H9 (cell line): ENCODE results near the gene ACTL6B. TPM values are rescaled to one million over a fixed set of nuclear protein-coding genes. Genes with fewer than 3 reads are reported as not detected.
A peak's percentile ranks its signal among the peaks of the same experiment; 100 is the strongest.

Source experiments
- DNase-seq: peaks from one replicate; pipeline ENCODE4 v3.0.0-alpha.2; 2017
- H2AFZ ChIP-seq: one replicate; pipeline ENCODE4 v1.6.1; 2013; ENCODE audit warnings: mild to moderate bottlenecking, low read length, control low read depth, moderate library complexity
- H2AK5ac ChIP-seq: 2 replicates; pipeline ENCODE4 v1.6.1; 2013; ENCODE audit warnings: low read length, control low read depth, mixed read lengths; ENCODE audit not compliant: insufficient read length
- H2BK120ac ChIP-seq: one replicate; pipeline ENCODE4 v1.6.1; 2013; ENCODE audit warnings: low read depth, mild to moderate bottlenecking, low read length, control low read depth, inconsistent platforms; ENCODE audit not compliant: poor library complexity, severe bottlenecking
- H2BK12ac ChIP-seq: 2 replicates; pipeline ENCODE4 v1.6.1; 2013; ENCODE audit warnings: low read length, control low read depth, mixed read lengths, low read depth; ENCODE audit not compliant: insufficient read length
- H2BK15ac ChIP-seq: 2 replicates; pipeline ENCODE4 v1.6.1; 2013; ENCODE audit warnings: low read depth, low read length, control low read depth
- H2BK20ac ChIP-seq: one replicate; pipeline ENCODE4 v1.6.1; 2013; ENCODE audit warnings: low read depth, mild to moderate bottlenecking, low read length, control low read depth, inconsistent platforms; ENCODE audit not compliant: poor library complexity, severe bottlenecking
- H2BK5ac ChIP-seq: 2 replicates; pipeline ENCODE4 v1.6.1; 2013; ENCODE audit warnings: low read length, control low read depth, mixed read lengths; ENCODE audit not compliant: insufficient read length
- H3K14ac ChIP-seq: 2 replicates; pipeline ENCODE4 v1.6.1; 2013; ENCODE audit warnings: low read length, control low read depth; ENCODE audit not compliant: insufficient read depth
- H3K18ac ChIP-seq: 2 replicates; pipeline ENCODE4 v1.6.1; 2013; ENCODE audit warnings: low read depth, mild to moderate bottlenecking, mixed read lengths, low read length, control low read depth; ENCODE audit not compliant: insufficient read length
- H3K23ac ChIP-seq: 2 replicates; pipeline ENCODE4 v1.6.1; 2013; ENCODE audit warnings: low read length, control low read depth, mixed read lengths, low read depth; ENCODE audit not compliant: insufficient read length
- H3K23me2 ChIP-seq: 2 replicates; pipeline ENCODE4 v1.6.1; 2013; ENCODE audit warnings: low read depth, mild to moderate bottlenecking, mixed read lengths, low read length, control low read depth; ENCODE audit not compliant: insufficient read length, poor library complexity, severe bottlenecking
- H3K27ac ChIP-seq: 2 replicates; pipeline ENCODE4 v1.5.1; 2013; ENCODE audit warnings: low read length, control low read depth, mixed read lengths, low read depth; ENCODE audit not compliant: insufficient read length
- H3K27me3 ChIP-seq: 2 replicates; pipeline ENCODE4 v1.6.1; 2013; ENCODE audit warnings: low read length, control low read depth, inconsistent platforms; ENCODE audit not compliant: insufficient read depth
- H3K4ac ChIP-seq: 2 replicates; pipeline ENCODE4 v1.6.1; 2013; ENCODE audit warnings: low read depth, mild to moderate bottlenecking, control low read depth, inconsistent platforms, low read length, moderate library complexity
- H3K4me1 ChIP-seq: 2 replicates; pipeline ENCODE4 v1.6.1; 2013; ENCODE audit warnings: low read length, control low read depth, inconsistent platforms; ENCODE audit not compliant: insufficient read depth
- H3K4me2 ChIP-seq: 2 replicates; pipeline ENCODE4 v1.6.1; 2013; ENCODE audit warnings: low read length, control low read depth, mixed read lengths; ENCODE audit not compliant: insufficient read length, insufficient read depth
- H3K56ac ChIP-seq: 2 replicates; pipeline ENCODE4 v1.6.1; 2013; ENCODE audit warnings: low read depth, mild to moderate bottlenecking, mixed read lengths, low read length, control low read depth; ENCODE audit not compliant: insufficient read length
- H3K79me1 ChIP-seq: 2 replicates; pipeline ENCODE4 v1.6.1; 2013; ENCODE audit warnings: low read depth, mild to moderate bottlenecking, moderate library complexity, low read length, control low read depth, inconsistent platforms; ENCODE audit not compliant: insufficient read depth, poor library complexity, severe bottlenecking
- H3K79me2 ChIP-seq: 2 replicates; pipeline ENCODE4 v1.6.1; 2013; ENCODE audit warnings: low read length, control low read depth, inconsistent platforms; ENCODE audit not compliant: insufficient read depth
- H3K9ac ChIP-seq: 2 replicates; pipeline ENCODE4 v1.6.1; 2013; ENCODE audit warnings: low read length, control low read depth, mixed read lengths; ENCODE audit not compliant: insufficient read length; ENCODE audit errors: extremely low read depth
- H3K9me3 ChIP-seq: one replicate; pipeline ENCODE4 v1.6.1; 2013; ENCODE audit warnings: low read depth, low read length, inconsistent platforms; ENCODE audit not compliant: control insufficient read depth
- H3T11ph ChIP-seq: one replicate; pipeline ENCODE4 v1.6.1; 2013; ENCODE audit warnings: mild to moderate bottlenecking, low read length, control low read depth, inconsistent platforms
- H4K20me1 ChIP-seq: one replicate; pipeline ENCODE4 v1.6.1; 2013; ENCODE audit not compliant: control insufficient read depth, insufficient read length, insufficient read depth
- H4K5ac ChIP-seq: 2 replicates; pipeline ENCODE4 v1.6.1; 2013; ENCODE audit warnings: low read depth, mild to moderate bottlenecking, mixed read lengths, low read length, control low read depth; ENCODE audit not compliant: insufficient read length
- H4K8ac ChIP-seq: replicated peaks from 2 replicates; pipeline ENCODE4 v1.6.1; 2013; ENCODE audit warnings: low read length, control low read depth, mixed read lengths, low read depth; ENCODE audit not compliant: insufficient read length
- H4K91ac ChIP-seq: 2 replicates; pipeline ENCODE4 v1.6.1; 2013; ENCODE audit warnings: low read depth, mild to moderate bottlenecking, moderate library complexity, mixed read lengths, low read length, control low read depth; ENCODE audit not compliant: insufficient read length
- H3K27ac Mint-ChIP-seq, 3 experiments: 2 replicates in 2 of 3; 3 replicates in 1 of 3; pipeline ENCODE4 v1.8.0; 2020 to 2021; ENCODE audit warnings: mixed read lengths in 3 of 3, mild to moderate bottlenecking in 1 of 3, moderate library complexity in 1 of 3
- H3K27me3 Mint-ChIP-seq: 2 replicates; pipeline ENCODE4 v1.8.0; 2021; ENCODE audit warnings: low read depth, mild to moderate bottlenecking, moderate library complexity, mixed read lengths
- H3K36me3 Mint-ChIP-seq, 3 experiments: 2 replicates in 2 of 3; 3 replicates in 1 of 3; pipeline ENCODE4 v1.8.0; 2020 to 2021; ENCODE audit warnings: low read depth in 3 of 3, mixed read lengths in 3 of 3; ENCODE audit not compliant: insufficient read depth in 1 of 3
- H3K4me1 Mint-ChIP-seq, 2 experiments: 2 replicates each; pipeline ENCODE4 v1.8.0; 2020; ENCODE audit warnings: mixed read lengths in 2 of 2
- H3K4me3 Mint-ChIP-seq, 2 experiments: 2 replicates in 1 of 2; 3 replicates in 1 of 2; pipeline ENCODE4 v1.8.0; 2020 to 2021; ENCODE audit warnings: mild to moderate bottlenecking in 2 of 2, mixed read lengths in 2 of 2, moderate library complexity in 1 of 2
- H3K9me3 Mint-ChIP-seq, 2 experiments: 2 replicates in 1 of 2; 3 replicates in 1 of 2; pipeline ENCODE4 v1.8.0; 2020; ENCODE audit warnings: mild to moderate bottlenecking in 2 of 2, mixed read lengths in 2 of 2, moderate library complexity in 1 of 2
- WGBS: extraction: QIAGEN DNeasy Blood & Tissue Kit; methylation state at CpG from one replicate; pipeline ENCODE4 v1.1.7; 2013; ENCODE audit warnings: missing lambda C conversion rate, low lambda C conversion rate, mixed read lengths; ENCODE audit not compliant: insufficient read length; ENCODE audit errors: extremely low coverage; 5-methylcytosine and 5-hydroxymethylcytosine counted together
- total RNA-seq: library from RNA; stranded (reverse); gene quantifications from 2 replicates; pipeline ENCODE4 v1.2.1, GENCODE V29; 2021
- TF ChIP-seq, protein P1 (sequence below): fragments of 200-600 bp; sonication (generic); conservative IDR thresholded peaks from 3 replicates; pipeline ENCODE4 v1.8.0; 2021; ENCODE audit warnings: antibody characterized with exemption, mild to moderate bottlenecking

ACTL6B gene
- total RNA-seq, 1 experiment from 2014 or later, result 0.50 TPM

DNA sequence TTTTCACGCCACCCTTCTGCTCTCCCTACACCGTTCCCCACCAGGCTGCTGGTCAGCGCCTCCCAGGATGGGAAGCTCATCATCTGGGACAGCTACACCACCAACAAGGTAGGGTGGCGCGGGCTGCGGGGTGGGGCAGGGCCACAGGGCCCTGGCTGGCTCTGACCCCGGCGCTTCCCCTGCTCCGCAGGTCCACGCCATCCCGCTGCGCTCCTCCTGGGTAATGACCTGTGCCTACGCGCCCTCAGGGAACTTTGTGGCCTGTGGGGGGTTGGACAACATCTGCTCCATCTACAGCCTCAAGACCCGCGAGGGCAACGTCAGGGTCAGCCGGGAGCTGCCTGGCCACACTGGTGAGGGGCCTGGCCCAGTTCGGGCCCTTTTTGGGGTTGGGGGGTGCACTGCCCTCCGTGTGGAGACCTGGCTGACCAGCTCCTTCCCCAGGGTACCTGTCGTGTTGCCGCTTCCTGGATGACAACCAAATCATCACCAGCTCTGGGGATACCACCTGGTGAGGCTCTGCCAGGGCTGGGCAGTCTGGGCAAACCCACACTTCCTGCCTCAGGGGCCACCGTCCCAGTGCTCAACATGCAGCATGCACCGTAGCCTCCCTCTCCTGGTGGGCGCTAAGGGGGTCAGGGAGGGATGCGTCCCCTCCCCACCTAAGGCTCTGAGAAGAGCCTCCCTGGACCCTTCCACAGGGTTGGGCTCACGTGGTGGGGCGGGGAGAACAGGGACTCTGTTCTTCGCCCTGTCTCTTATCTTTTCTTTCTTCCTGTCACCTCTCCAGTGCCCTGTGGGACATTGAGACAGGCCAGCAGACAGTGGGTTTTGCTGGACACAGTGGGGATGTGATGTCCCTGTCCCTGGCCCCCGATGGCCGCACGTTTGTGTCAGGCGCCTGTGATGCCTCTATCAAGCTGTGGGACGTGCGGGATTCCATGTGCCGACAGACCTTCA is 21.3 kb upstream of the ACTL6B start:
- no peak overlapping the region; a peak in 1 of 5 replicates for H3K4me3 Mint-ChIP-seq
- no peak overlapping the region for H3K27ac ChIP-seq

More for the DNA sequence above, 21.3 kb upstream of the ACTL6B start:
- no peaks in the 10 kb centered on the region for H3K79me2 ChIP-seq
- Mint-ChIP-seq H3K27me3 (peaks cover 9% of the 10 kb centered on the region), H3K4me1 (peaks cover 6 to 21% of the 10 kb centered on the region in 2 experiments), H3K36me3 (peaks cover 10 to 44% (median 43%) of the 10 kb centered on the region in 3 experiments; a peak in 6 of 7 replicates), H3K9me3 (no peaks in the 10 kb centered on the region), H3K27ac (peak overlapping the region in 1 of 3 experiments; percentile 88; a peak in 1 of 7 replicates)
- no CpG with 5 or more reads among the region's 36 CpGs for WGBS
- H2BK20ac ChIP-seq, result no peak overlapping the region
- no peaks in the 10 kb centered on the region for H3K27me3 ChIP-seq
- no peak overlapping the region for H3K23ac ChIP-seq
- H3K9ac ChIP-seq, result no peak overlapping the region
- H4K5ac ChIP-seq, result no peak overlapping the region
- H3K9me3 ChIP-seq, result no peaks in the 10 kb centered on the region
- H4K8ac ChIP-seq, result no peak overlapping the region
- no peak overlapping the region for H2BK12ac ChIP-seq
- H3T11ph ChIP-seq, result no peak overlapping the region
- no peak overlapping the region for H2BK5ac ChIP-seq
- H3K4ac ChIP-seq, result no peak overlapping the region
- TF ChIP-seq, protein P1, sequence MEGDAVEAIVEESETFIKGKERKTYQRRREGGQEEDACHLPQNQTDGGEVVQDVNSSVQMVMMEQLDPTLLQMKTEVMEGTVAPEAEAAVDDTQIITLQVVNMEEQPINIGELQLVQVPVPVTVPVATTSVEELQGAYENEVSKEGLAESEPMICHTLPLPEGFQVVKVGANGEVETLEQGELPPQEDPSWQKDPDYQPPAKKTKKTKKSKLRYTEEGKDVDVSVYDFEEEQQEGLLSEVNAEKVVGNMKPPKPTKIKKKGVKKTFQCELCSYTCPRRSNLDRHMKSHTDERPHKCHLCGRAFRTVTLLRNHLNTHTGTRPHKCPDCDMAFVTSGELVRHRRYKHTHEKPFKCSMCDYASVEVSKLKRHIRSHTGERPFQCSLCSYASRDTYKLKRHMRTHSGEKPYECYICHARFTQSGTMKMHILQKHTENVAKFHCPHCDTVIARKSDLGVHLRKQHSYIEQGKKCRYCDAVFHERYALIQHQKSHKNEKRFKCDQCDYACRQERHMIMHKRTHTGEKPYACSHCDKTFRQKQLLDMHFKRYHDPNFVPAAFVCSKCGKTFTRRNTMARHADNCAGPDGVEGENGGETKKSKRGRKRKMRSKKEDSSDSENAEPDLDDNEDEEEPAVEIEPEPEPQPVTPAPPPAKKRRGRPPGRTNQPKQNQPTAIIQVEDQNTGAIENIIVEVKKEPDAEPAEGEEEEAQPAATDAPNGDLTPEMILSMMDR, result no peak
- no peak overlapping the region for H3K4me2 ChIP-seq
- H2BK120ac ChIP-seq, result no peak overlapping the region
- no peak overlapping the region for H2BK15ac ChIP-seq
- H3K56ac ChIP-seq, result no peak overlapping the region
- no peaks in the 10 kb centered on the region for H4K20me1 ChIP-seq
- H2AFZ ChIP-seq, result no peak overlapping the region
- H3K18ac ChIP-seq, result no peak overlapping the region
- H3K4me1 ChIP-seq, result no peaks in the 10 kb centered on the region
- no peak overlapping the region for H2AK5ac ChIP-seq
- peaks cover 20% of the 10 kb centered on the region for H3K23me2 ChIP-seq
- no peak overlapping the region for H4K91ac ChIP-seq
- no peak for DNase-seq
- H3K79me1 ChIP-seq, result no peaks in the 10 kb centered on the region
- no peak overlapping the region for H3K14ac ChIP-seq
